Activated CD4-positive, alpha-beta T cell treated with anti-CD3 and anti-CD28 coated beads, Interleukin-2, Interleukin-4, amounts not matched to agents 100 ng/mL and 50 ng/mL, durations not matched to agents 16 hours and 8 hours (primary cell): ENCODE measurements around the gene MKRN2OS.
"Not testable (repeated sequence)": the region's sequence is repeated elsewhere in the genome, so short reads cannot be mapped to it uniquely, and the experiment has no call there.

ENCODE experiments used
- DNase-seq: peaks from one replicate; pipeline ENCODE4 v3.0.0-alpha.2; 2020; ENCODE audit warnings: low spot score

MKRN2OS gene

DNA sequence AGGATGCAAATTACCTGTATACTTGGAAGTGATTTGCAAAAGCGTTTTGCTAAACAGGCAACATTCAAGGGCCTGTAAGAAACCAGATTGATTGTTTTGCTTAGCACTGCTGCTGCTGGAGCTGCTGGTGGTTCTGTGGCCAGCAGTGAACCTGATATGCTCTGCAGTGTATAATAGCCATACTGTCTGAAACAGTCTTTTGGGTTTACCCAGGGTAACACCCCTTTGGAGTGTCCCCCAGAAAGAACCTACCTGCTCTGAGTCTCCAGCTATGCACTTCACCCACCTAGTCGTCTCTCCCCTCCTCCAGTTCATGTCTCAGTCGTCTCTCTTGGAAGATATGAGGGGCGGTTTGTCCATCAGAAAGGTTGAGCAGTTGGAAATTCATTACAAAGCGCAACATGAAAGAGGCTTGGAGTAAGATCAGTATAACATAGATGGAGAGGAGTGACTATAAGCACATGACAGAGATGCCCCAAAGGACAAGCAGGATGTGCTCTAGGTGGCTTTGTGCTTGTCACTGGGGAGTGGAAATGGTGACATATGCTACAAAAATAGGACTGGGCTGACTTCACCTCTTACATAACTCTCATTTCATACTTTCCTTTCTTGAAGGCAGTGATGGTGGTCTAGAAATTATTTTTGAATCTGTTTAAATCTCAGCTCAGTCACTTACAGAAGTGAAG lies 15.3 kb upstream of the MKRN2OS start:
- peak; percentile 19 for DNase-seq

GRCh38 chr3:12559520-12559919 lies 14.2 kb upstream of the MKRN2OS start:
- DNase-seq, result no peak

GRCh38 chr3:12558706-12559105 lies 13.4 kb upstream of the MKRN2OS start:
- DNase-seq, result no peak

- no peak for DNase-seq
These were observed 12.3 kb upstream of the MKRN2OS start for GRCh38 chr3:12557473-12558100.

- DNase-seq, result peak; percentile 84
These were observed 11.6 kb upstream of the MKRN2OS start, which contains the start of gene MKRN2 for GRCh38 chr3:12556690-12557472. Gene MKRN2 (plus strand): TSS chr3:12557087. CDS start chr3:12557151, 64 bp downstream.

DNA sequence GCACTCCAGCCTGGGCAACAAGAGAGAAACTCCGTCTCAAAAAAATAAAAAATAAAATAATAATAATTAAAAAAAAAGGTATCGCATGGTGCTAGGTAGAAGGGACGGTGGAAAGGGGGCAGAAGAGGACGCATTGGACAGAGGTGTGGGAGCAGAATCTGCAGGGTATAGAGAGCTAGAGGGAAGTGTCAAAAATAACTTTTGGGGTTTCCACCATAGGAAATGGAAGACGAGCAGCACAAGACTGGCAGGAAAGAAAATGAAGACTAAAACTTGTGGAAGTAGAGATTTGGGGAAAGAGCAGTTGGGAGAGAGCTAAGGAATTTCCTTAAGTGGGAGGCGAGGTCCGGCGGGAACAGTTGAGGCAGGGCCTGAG lies 11.0 kb upstream of the MKRN2OS start:
- DNase-seq, result no peak

DNA sequence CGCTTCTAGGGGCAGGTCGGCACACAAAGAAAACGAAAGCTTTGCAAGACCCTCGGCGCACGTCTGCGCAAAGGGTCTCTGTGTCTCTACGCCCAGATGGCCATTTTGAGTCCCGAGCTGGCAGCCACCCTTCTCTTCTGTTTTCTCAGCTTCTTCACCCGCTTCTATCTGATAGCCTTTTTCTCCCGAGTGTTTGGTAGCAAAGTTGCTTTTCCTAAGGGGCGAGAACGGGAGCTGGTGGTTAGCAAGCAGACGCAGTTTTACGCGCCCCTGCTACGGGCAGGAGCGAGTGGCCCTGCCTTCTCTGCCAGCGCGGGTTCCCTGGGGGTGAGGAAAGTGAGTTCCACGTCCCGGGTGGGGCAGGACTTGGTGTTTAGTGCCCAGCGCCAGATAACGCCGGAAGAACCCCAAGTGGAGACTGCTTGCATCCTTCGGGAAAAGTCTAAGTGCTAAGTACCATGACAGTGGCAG lies 8.7 kb upstream of the MKRN2OS start:
- DNase-seq, result no peak

DNA sequence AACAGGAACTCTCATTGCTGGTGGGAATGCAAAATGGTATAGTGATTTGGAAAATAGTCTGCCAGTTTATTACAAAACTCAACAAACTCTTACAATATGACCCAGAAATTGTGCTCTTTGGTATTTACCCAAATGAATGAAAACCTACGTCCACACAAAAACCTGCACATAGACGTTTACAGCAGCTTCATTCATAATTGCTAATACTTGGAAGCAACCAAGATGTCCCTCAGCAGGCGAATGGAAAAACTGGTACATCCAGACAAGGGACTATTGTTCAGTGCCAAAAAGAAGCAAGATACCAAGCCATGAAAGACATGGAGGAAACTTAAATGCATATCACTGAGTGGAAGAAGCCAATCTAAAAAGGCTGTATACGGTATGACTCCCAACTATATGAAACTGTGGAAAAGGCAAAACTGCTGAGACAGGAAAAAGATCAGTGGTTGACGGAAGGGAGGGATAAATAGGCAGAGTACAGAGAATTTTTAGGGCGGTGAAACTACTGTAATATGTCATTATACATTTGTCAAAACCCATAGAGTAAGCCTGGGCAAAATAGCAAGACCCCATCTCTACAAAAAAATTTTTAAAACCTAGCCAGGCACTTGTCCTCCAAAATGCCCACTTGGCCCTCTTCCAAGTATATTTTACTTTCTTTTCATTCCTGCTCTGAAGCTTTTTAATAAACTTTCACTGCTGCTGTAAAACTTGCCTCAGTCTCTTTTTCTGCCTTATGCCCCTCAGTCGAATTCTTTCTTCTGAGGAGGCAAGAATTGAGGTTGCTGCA lies 4.9 kb upstream of the MKRN2OS start:
- DNase-seq, result no peak

- no peak for DNase-seq
These were observed 437 bp downstream of the MKRN2OS start for GRCh38 chr3:12544652-12545472.

DNA sequence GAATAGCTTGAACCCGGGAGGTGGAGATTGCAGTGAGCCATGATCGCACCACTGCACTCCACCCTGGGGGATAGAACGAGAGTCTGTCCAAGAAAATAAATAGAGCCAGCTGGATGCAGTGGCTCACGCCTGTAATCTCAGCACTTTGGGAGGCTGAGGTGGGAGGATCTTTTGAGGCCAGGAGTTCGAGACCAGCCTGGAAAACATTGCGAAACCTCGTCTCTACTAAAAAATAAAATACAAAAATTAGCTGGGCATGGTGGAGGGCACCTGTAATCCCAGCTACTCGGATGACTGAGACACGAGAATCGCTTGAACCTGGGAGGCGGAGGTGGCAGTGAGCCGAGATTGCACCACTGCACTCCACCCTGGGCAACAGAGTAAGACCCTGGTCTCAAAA lies 1.8 kb downstream of the MKRN2OS start:
- DNase-seq, result not testable (repeated sequence)

DNA sequence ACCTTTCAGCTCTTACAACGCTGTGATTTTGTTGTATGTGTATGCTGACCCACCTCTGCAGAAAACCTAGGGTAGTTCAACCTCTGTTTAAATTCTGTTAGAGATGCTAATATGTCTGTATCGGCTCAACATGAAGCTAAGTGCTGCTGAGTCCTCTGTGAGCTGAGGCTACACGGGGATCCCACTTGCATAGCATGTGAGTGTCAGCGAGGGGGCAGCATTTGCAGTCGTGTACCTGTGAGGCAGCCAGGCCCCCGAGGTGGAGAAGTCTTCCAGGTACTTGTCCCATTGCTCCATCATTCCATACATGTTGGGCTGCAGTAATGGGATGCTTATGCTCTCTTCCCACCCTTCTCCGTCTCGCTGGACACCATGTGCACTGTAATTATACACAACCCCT lies 3.7 kb downstream of the MKRN2OS start:
- no peak for DNase-seq

DNA sequence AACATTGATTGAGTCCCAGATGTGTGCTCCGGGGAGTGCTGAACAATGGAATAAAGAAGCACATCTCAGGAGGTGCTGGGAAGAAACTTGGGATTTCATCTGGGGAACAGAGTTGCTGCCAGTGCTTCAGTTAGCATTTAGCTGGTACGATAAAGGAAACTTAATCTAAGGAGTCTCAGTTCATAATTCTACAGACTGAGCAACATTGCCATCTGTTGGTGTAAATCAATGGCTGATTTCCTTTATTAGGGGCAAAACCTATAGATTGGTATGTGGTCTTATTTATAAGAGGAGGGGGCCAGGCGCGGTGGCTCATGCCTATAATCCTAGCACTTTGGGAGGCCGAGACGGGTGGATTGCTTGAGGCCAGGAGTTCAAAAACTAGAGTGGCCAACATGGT lies 8.9 kb downstream of the MKRN2OS start:
- DNase-seq, result no peak

DNA sequence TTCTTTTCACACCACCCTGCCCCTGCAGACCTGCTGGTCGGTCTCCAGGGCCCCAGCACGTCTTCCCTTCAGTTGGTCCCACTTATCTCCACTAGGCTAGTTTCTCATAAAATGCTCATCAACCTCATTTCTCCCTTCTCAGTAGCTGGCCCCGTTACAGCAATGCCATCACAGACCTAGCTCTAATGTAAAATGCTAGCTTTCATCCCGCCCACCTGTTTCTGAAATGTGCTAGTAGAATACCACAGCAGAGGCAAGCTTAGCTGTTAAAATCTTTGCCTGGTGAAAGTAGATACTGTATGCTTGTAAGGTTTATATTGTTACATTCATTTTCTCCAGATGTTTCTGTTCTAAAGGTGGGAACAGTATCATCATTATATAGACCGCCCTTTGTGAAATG lies 13.1 kb downstream of the MKRN2OS start:
- no peak for DNase-seq

- DNase-seq, result no peak
These were observed 17.5 kb downstream of the MKRN2OS start for GRCh38 chr3:12527757-12528143.

DNA sequence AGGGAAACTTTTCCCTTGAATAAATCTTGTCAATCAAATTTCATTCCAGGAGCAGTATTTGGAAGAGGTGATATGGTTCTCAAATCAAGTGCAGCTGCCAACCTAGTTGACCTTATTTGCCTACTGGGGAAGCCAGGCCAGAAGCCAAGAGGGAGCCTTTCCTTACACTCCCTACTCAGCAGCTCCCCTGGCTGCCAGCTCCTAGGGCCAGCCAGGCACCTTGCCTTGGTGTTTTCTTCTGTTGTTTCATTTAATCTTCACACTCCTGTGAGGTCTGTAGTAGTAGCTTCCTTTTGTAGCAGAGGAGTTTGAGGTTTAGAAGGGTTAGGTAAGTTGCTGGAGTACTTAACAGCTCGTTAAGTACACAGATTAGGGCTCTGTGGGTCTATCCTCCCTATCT lies 22.6 kb downstream of the MKRN2OS start:
- no peak for DNase-seq

- DNase-seq, result no peak
These were observed 24.3 kb downstream of the MKRN2OS start for GRCh38 chr3:12521010-12521409.

DNA sequence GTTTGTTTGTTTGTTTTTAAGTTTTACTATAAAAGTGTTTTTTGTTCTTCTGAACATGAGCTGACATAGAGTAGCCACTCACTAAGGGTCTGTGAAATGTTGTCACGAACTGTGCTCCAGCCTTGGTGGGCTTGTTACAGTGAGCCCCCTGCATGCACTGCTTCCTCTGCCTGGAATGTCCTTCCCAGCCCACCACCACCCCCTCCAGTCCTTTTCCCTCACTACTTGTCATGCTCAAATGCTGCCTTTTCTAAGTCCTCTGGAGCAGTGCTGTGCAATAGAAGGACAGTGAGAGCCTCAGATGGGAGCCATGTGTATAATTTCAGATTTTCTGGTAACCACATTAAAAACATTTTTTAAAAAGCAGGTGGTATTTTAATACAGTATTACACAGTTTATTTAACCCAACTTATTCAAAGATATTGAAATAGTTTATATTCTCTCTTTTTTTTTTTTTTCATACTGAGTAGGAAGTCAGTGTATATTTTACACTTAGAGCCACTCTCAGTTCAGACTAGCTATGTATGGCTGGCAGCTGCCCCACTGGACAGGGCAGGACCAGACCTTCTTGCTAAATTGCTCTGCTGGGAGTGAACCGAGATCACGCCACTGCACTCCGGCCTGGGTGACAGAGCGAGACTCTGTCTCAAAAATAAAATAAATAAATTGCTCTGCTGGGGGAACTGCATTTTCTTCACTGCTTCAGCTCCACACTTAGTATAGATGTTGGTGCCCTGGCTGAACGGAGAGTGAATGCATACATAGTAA lies 26.9 kb downstream of the MKRN2OS start:
- DNase-seq, result no peak

DNA sequence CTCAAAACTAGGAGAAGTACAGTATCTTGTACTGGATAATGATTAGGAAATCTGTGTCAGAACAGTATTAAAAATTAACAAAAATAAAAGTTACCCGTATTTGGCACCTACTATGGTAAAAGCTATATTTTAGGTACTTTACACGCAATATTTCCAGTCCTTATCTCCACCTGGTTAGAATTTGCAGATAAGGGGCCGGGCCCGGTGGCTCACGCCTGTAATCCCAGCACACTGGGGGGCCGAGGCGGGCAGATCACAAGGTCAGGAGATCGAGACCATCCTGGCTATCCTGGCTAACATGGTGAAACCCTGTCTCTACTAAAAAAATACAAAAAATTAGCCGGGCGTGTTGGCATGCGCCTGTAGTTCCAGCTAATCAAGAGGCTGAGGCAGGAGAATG lies 28.4 kb downstream of the MKRN2OS start:
- DNase-seq, result no peak

DNA sequence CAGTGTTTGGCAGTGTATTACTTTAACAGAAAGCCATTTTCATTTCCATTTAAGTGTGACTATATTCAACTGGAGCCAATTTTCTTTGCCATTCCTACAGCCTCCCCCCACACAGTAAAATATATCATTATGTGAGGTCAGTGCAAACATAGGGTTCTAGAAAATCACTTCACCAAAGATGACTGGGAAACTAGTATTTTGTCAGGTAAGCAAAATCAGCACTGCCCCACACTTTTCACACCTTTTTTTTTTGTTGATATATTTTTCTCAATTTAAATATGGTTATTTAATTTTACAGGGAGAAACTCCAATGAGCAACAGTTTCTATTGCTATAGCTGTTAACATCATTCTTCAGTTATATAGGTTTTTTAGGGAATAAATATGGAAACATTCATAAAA lies 29.7 kb downstream of the MKRN2OS start:
- DNase-seq, result no peak

DNA sequence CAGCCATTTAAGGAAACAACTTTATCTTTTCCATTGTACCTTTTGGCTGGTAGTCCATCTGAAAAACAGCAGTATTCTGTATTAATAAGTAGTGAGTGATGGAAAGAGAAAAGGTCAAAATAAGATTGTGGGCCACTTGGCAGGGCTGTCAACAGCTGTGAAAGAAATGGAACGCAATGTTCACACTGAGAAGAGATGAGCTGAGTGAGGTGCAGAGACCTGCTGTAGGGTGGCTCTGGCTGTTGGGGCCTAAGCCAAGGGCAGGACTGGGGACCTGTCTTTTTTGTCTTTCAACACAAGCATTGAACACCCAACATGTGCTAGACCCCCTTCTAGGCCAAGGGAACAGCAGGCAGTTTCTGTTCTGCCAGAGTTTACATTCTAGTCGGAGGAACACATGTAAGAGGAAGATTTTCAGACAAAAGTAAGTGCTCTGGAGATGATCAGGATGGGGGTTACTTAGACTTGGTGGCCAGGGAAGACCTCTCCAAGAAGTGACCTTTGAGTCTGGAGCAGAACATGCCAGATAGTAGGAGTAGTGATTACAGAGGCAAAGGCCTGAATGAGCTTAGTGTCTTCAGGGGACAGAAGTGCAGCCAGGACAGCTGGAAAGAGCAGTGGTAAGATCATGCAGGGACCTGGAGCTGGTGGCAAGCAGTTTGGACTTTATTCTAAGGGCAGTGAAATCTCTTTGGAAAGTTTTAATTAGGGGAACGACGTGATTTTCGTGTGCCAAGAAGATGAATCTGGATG lies 31.4 kb downstream of the MKRN2OS start:
- no peak for DNase-seq
